Measurements from ENCODE around the gene ERC1. TPM values are rescaled to one million over a fixed set of nuclear protein-coding genes. Genes with fewer than 3 reads are reported as not detected.

Gene ERC1
- total RNA-seq, 1 experiment from 2014 or later, result 12.3 TPM

DNA sequence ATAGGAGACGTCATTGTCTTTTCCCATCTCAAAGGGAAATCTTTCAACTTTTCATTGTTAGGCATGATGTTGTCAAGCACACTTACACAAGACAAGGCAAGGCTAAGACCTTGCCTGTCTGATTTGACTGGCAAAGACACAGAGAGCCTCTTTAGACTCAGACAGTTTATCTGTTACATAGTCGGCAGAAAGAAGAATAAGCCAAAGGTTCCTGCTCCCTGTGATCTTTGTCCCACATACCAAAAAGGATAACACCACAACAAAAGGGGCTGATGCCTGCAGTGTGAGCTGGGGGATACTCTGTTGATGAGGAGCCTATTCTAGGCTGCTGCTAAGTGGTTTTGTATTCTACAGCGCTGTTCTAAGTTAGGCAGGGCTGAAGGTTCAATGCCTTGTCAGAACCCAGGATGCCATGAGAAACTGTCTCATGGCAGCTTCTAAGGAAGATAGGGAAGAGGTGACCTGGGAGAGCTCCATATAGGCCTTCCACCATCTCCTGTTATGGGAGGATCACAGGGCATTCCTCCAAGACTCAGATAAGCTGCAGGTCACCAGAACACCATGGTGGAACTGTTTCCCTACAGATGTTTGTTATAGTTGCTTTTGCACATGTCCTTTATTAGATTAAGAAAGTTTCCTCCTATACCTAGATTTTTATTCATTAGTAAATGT lies 12.7 kb downstream of the ERC1 start:
- CTCF ChIA-PET, result no interaction called here
- no peaks in the 10 kb centered on the region for H3K9me2 ChIP-seq (replicated peaks; ENCODE audit: low read length)
- H3K27ac ChIP-seq (ENCODE audit: low read length), result no peak overlapping the region
- no peak overlapping the region for H3K4me3 ChIP-seq (ENCODE audit: low read length)
- BruUV-seq (replicated peaks), result no TSS peak
- TF ChIP-seq, protein P1, sequence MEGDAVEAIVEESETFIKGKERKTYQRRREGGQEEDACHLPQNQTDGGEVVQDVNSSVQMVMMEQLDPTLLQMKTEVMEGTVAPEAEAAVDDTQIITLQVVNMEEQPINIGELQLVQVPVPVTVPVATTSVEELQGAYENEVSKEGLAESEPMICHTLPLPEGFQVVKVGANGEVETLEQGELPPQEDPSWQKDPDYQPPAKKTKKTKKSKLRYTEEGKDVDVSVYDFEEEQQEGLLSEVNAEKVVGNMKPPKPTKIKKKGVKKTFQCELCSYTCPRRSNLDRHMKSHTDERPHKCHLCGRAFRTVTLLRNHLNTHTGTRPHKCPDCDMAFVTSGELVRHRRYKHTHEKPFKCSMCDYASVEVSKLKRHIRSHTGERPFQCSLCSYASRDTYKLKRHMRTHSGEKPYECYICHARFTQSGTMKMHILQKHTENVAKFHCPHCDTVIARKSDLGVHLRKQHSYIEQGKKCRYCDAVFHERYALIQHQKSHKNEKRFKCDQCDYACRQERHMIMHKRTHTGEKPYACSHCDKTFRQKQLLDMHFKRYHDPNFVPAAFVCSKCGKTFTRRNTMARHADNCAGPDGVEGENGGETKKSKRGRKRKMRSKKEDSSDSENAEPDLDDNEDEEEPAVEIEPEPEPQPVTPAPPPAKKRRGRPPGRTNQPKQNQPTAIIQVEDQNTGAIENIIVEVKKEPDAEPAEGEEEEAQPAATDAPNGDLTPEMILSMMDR (conservative IDR thresholded peaks at IDR 0.05; ENCODE audit: low read depth, low read length), result no peak
- no peak for TF ChIP-seq EZH2phosphoT487 (IDR thresholded peaks at IDR 0.05; ENCODE audit: borderline replicate concordance, low read length)
- TF ChIP-seq EZH2 (IDR thresholded peaks at IDR 0.05; ENCODE audit: low read length, unreplicated experiment), result no peak
- H3K79me2 ChIP-seq (ENCODE audit: low read length), result peaks cover 8% of the 10 kb centered on the region
- POLR2A ChIA-PET (ENCODE audit: unreplicated experiment), result no interaction called here
- no peak overlapping the region for H2AFZ ChIP-seq (ENCODE audit: low read length)
- H3K9me3 ChIP-seq (ENCODE audit: low read length), result no peaks in the 10 kb centered on the region
- no peaks in the 10 kb centered on the region for H3K27me3 ChIP-seq (ENCODE audit: low read length)
- H3K4me2 ChIP-seq (ENCODE audit: low read length), result no peak overlapping the region
- no peaks in the 10 kb centered on the region for H4K20me1 ChIP-seq (ENCODE audit: low read length)
- H3K4me1 ChIP-seq (ENCODE audit: insufficient read depth, low read length), result no peaks in the 10 kb centered on the region
- intact Hi-C loops (cut with micrococcal nuclease), result no loop called here
- DNase-seq, result no peak
- H3K36me3 ChIP-seq (ENCODE audit: low read depth, low read length), result no peaks in the 10 kb centered on the region
- H3K9ac ChIP-seq (ENCODE audit: low read length), result no peak overlapping the region
- no peak for ATAC-seq
- no peaks in the 10 kb centered on the region for H3F3A ChIP-seq (ENCODE audit: low read length, unreplicated experiment)

DNA sequence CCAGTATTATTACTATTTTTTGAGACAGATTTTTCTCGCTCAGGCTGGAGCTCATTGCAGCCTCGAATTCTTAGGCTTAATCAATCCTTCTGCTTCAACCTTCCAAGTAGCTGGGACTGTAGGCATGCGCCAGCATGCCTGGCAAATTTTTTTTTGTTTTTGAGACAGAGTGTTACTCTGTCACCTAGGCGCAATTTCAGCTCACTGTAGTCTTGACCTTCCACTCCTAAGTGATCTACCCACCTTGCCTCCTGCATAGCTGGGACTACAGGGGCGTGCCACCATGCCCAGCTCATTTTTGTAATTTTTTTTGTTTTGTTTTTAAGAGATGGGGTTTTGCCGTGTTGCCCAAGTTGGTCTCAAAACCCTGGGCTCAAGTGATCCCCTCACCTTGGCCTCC lies 15.2 kb downstream of the ERC1 start:
- no peak overlapping the region for H3K4me2 ChIP-seq (ENCODE audit: low read length)
- H3K4me3 ChIP-seq (ENCODE audit: low read length), result no peak overlapping the region
- no peaks in the 10 kb centered on the region for H3K9me2 ChIP-seq (replicated peaks; ENCODE audit: low read length)
- no TSS peak for BruUV-seq (replicated peaks)
- intact Hi-C loops (cut with micrococcal nuclease), result no loop called here
- no peak overlapping the region for H2AFZ ChIP-seq (ENCODE audit: low read length)
- no peaks in the 10 kb centered on the region for H3K4me1 ChIP-seq (ENCODE audit: insufficient read depth, low read length)
- TF ChIP-seq EZH2phosphoT487 (IDR thresholded peaks at IDR 0.05; ENCODE audit: borderline replicate concordance, low read length), result no peak
- TF ChIP-seq, protein P1 (conservative IDR thresholded peaks at IDR 0.05; ENCODE audit: low read depth, low read length), result no peak
- no peak for TF ChIP-seq EZH2 (IDR thresholded peaks at IDR 0.05; ENCODE audit: low read length, unreplicated experiment)
- CTCF ChIA-PET, result no interaction called here
- H4K20me1 ChIP-seq (ENCODE audit: low read length), result no peaks in the 10 kb centered on the region
- H3K9me3 ChIP-seq (ENCODE audit: low read length), result no peaks in the 10 kb centered on the region
- DNase-seq (no peak), ATAC-seq (no peak)
- POLR2A ChIA-PET (ENCODE audit: unreplicated experiment), result no interaction called here
- H3K9ac ChIP-seq (ENCODE audit: low read length), result no peak overlapping the region
- peaks cover 3% of the 10 kb centered on the region; the same call in 1 of the 2 replicates for H3K79me2 ChIP-seq (ENCODE audit: low read length)
- no peaks in the 10 kb centered on the region for H3K27me3 ChIP-seq (ENCODE audit: low read length)
- no peaks in the 10 kb centered on the region for H3F3A ChIP-seq (ENCODE audit: low read length, unreplicated experiment)
- no peaks in the 10 kb centered on the region for H3K36me3 ChIP-seq (ENCODE audit: low read depth, low read length)
- no peak overlapping the region for H3K27ac ChIP-seq (ENCODE audit: low read length)

DNA sequence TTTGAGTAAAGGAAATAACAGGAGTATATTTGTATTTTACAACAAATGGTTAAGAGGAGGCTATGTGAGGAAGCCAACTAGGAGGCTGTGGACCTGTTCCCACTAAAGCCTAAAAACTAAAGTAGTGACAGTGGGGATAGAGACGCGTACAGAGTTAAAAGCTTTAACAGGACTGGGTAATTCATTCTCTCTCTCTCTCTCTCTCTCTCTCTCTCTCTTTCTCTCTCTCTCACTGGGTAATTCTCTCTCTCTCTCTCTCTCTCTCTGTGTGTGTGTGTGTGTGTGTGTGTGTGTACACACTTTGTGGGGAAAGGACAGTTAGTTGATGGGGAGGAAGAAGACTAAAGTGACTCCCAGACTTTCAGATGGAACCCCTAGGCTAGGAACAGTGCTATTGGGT lies 16.3 kb downstream of the ERC1 start:
- Histone ChIP-seq H3K27ac (ENCODE audit: low read length) (no peak overlapping the region), H4K20me1 (ENCODE audit: low read length) (no peaks in the 10 kb centered on the region), H3K27me3 (ENCODE audit: low read length) (no peaks in the 10 kb centered on the region), H3K79me2 (ENCODE audit: low read length) (peaks cover 3% of the 10 kb centered on the region; the same call in 1 of the 2 replicates), H3K4me1 (ENCODE audit: insufficient read depth, low read length) (no peaks in the 10 kb centered on the region), H3K4me2 (ENCODE audit: low read length) (no peak overlapping the region), H2AFZ (ENCODE audit: low read length) (no peak overlapping the region), H3K9me2 (replicated peaks; ENCODE audit: low read length) (no peaks in the 10 kb centered on the region), H3K36me3 (ENCODE audit: low read depth, low read length) (no peaks in the 10 kb centered on the region), H3K9me3 (ENCODE audit: low read length) (no peaks in the 10 kb centered on the region), H3K4me3 (ENCODE audit: low read length) (no peak overlapping the region), H3F3A (ENCODE audit: low read length, unreplicated experiment) (no peaks in the 10 kb centered on the region), H3K9ac (ENCODE audit: low read length) (no peak overlapping the region)
- no TSS peak for BruUV-seq (replicated peaks)
- DNase-seq (no peak), ATAC-seq (no peak)
- TF ChIP-seq, protein P1 (conservative IDR thresholded peaks at IDR 0.05; ENCODE audit: low read depth, low read length), result no peak
- no peak for TF ChIP-seq EZH2phosphoT487 (IDR thresholded peaks at IDR 0.05; ENCODE audit: borderline replicate concordance, low read length)
- TF ChIP-seq EZH2 (IDR thresholded peaks at IDR 0.05; ENCODE audit: low read length, unreplicated experiment), result no peak
- CTCF ChIA-PET, result no interaction called here
- intact Hi-C loops (cut with micrococcal nuclease), result no loop called here
- POLR2A ChIA-PET (ENCODE audit: unreplicated experiment), result no interaction called here
